Astrocyte (in vitro differentiated cells and primary cell): ENCODE data around the gene METTL1. TPM values are rescaled to one million over a fixed set of nuclear protein-coding genes. Genes with fewer than 3 reads are reported as not detected.

ENCODE experiments used
- DNase-seq: peaks from one replicate; pipeline ENCODE4 v3.0.0-alpha.2; 2010; ENCODE audit warnings: low read depth
- FAIRE-seq: peaks from 2 replicates; lab custom pipeline; 2011; peaks lifted over from hg19 to GRCh38; lab: Jason Lieb, UNC
- H2AFZ ChIP-seq: 2 replicates; pipeline ENCODE4 v1.6.0; 2012; ENCODE audit warnings: low read depth, low read length, inconsistent platforms
- H3K27ac ChIP-seq: 2 replicates; pipeline ENCODE4 v1.5.1; 2011; ENCODE audit warnings: low read depth, low read length, inconsistent platforms
- H3K27me3 ChIP-seq: 2 replicates; pipeline ENCODE4 v1.6.0; 2011; ENCODE audit warnings: low read length, inconsistent platforms; ENCODE audit not compliant: insufficient read depth
- H3K36me3 ChIP-seq: 2 replicates; pipeline ENCODE4 v1.5.1; 2011; ENCODE audit warnings: low read length, inconsistent platforms; ENCODE audit not compliant: insufficient read depth
- H3K4me1 ChIP-seq: 2 replicates; pipeline ENCODE4 v1.5.1; 2011; ENCODE audit warnings: low read length, inconsistent platforms; ENCODE audit not compliant: insufficient read depth
- H3K4me2 ChIP-seq: 2 replicates; pipeline ENCODE4 v1.6.0; 2012; ENCODE audit warnings: low read length, inconsistent platforms
- H3K4me3 ChIP-seq: 2 replicates; pipeline ENCODE4 v1.5.1; 2011; ENCODE audit warnings: low read depth, mild to moderate bottlenecking, low read length, inconsistent platforms; ENCODE audit not compliant: insufficient read depth
- H3K79me2 ChIP-seq: 2 replicates; pipeline ENCODE4 v1.6.0; 2012; ENCODE audit warnings: mild to moderate bottlenecking, low read length, inconsistent platforms; ENCODE audit not compliant: insufficient read depth
- H3K9ac ChIP-seq: 2 replicates; pipeline ENCODE4 v1.6.0; 2012; ENCODE audit warnings: mild to moderate bottlenecking, low read length, inconsistent platforms
- H3K9me3 ChIP-seq: 2 replicates; pipeline ENCODE4 v1.5.1; 2012; ENCODE audit warnings: low read depth, mild to moderate bottlenecking, low read length, inconsistent platforms; ENCODE audit not compliant: insufficient read depth
- H4K20me1 ChIP-seq: 2 replicates; pipeline ENCODE4 v1.6.0; 2012; ENCODE audit warnings: low read length, inconsistent platforms; ENCODE audit not compliant: insufficient read depth
- H3K27ac Mint-ChIP-seq: one replicate; pipeline ENCODE4 v1.8.0; 2021; ENCODE audit warnings: mild to moderate bottlenecking, mixed read lengths; ENCODE audit not compliant: unreplicated experiment
- H3K27me3 Mint-ChIP-seq: one replicate; pipeline ENCODE4 v1.8.0; 2021; ENCODE audit warnings: low read depth, mixed read lengths; ENCODE audit not compliant: unreplicated experiment
- H3K36me3 Mint-ChIP-seq: one replicate; pipeline ENCODE4 v1.8.0; 2021; ENCODE audit warnings: low read depth, mixed read lengths; ENCODE audit not compliant: unreplicated experiment
- H3K4me1 Mint-ChIP-seq: one replicate; pipeline ENCODE4 v1.8.0; 2021; ENCODE audit warnings: low read depth, mixed read lengths; ENCODE audit not compliant: unreplicated experiment
- H3K4me3 Mint-ChIP-seq: one replicate; pipeline ENCODE4 v1.8.0; 2021; ENCODE audit warnings: mild to moderate bottlenecking, moderate library complexity, mixed read lengths; ENCODE audit not compliant: unreplicated experiment
- H3K9me3 Mint-ChIP-seq: one replicate; pipeline ENCODE4 v1.8.0; 2021; ENCODE audit warnings: mild to moderate bottlenecking, mixed read lengths; ENCODE audit not compliant: unreplicated experiment
- EZH2 ChIP-seq: IDR thresholded peaks from 2 replicates; pipeline ENCODE4 v1.6.1; 2012; ENCODE audit warnings: mild to moderate bottlenecking, low read length, inconsistent platforms; ENCODE audit not compliant: insufficient read depth
- total RNA-seq: library from RNA; stranded (reverse); gene quantifications from 2 replicates; pipeline ENCODE4 v1.2.1, GENCODE V29; 2021
- TF ChIP-seq, protein P1 (sequence below): IDR thresholded peaks from 2 replicates; pipeline ENCODE4 v1.5.1; 2011; ENCODE audit warnings: low read depth, mild to moderate bottlenecking, inconsistent platforms, low read length, moderate library complexity; ENCODE audit not compliant: insufficient read depth

Gene METTL1
- total RNA-seq, 1 donor from 2014 or later = 21.1 TPM

DNA sequence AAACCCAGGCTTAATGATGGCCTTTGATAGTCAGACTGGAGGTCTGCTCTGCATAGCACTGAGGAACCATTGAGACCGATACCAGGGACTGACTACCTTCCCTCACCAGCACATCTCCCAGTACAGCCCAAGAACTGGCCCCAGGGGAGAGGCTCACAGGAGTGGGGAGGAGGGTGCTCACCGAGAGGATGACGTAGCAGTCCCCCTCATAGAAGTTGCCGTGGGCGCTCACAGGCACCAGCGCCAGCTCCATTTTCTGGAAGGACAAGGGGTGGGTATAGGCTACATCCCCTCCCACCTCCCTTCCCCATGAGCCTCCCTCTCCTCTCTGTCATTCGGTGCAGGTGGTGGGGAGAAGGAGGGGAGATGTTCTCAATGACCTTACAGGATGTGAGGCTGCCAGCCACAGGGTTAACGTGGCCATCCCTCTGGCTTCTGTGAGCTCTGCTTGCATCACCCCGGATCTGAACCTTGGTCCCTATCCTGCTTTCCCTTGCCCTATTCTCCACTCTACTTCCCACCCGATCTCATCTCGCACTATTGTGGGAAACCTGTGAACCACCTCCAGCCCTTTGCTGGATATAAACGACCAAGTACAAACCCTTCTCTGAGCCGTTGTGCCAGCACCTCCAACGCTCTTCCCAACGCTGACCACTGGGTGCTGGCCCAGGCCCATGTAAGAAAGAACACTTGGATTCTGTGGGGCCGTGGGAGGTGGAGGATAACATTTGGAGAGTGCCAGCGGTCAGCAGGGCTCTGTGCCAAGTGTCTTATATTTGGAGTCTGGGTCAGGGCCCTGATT, 42.3 kb upstream of the METTL1 start:
- H3K79me2 ChIP-seq = no peaks in the 10 kb centered on the region
- Mint-ChIP-seq H3K4me3 (no peak overlapping the region), H3K4me1 (peaks cover 11% of the 10 kb centered on the region), H3K36me3 (peaks cover 20% of the 10 kb centered on the region), H3K27me3 (no peaks in the 10 kb centered on the region), H3K27ac (peak overlapping the region; percentile 41), H3K9me3 (no peaks in the 10 kb centered on the region)
- peaks cover 23% of the 10 kb centered on the region for H4K20me1 ChIP-seq
- no peak overlapping the region for H2AFZ ChIP-seq
- no peaks in the 10 kb centered on the region for H3K27me3 ChIP-seq
- no peak overlapping the region for H3K9ac ChIP-seq
- DNase-seq (peak; percentile 48), FAIRE-seq (no peak)
- peaks cover 7% of the 10 kb centered on the region for H3K36me3 ChIP-seq
- H3K4me1 ChIP-seq = peaks cover 16% of the 10 kb centered on the region
- H3K9me3 ChIP-seq = no peaks in the 10 kb centered on the region
- no peak overlapping the region for H3K27ac ChIP-seq
- H3K4me2 ChIP-seq = no peak overlapping the region
- TF ChIP-seq EZH2 = no peak
- TF ChIP-seq, protein P1, sequence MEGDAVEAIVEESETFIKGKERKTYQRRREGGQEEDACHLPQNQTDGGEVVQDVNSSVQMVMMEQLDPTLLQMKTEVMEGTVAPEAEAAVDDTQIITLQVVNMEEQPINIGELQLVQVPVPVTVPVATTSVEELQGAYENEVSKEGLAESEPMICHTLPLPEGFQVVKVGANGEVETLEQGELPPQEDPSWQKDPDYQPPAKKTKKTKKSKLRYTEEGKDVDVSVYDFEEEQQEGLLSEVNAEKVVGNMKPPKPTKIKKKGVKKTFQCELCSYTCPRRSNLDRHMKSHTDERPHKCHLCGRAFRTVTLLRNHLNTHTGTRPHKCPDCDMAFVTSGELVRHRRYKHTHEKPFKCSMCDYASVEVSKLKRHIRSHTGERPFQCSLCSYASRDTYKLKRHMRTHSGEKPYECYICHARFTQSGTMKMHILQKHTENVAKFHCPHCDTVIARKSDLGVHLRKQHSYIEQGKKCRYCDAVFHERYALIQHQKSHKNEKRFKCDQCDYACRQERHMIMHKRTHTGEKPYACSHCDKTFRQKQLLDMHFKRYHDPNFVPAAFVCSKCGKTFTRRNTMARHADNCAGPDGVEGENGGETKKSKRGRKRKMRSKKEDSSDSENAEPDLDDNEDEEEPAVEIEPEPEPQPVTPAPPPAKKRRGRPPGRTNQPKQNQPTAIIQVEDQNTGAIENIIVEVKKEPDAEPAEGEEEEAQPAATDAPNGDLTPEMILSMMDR = no peak
- H3K4me3 ChIP-seq = no peak overlapping the region

DNA sequence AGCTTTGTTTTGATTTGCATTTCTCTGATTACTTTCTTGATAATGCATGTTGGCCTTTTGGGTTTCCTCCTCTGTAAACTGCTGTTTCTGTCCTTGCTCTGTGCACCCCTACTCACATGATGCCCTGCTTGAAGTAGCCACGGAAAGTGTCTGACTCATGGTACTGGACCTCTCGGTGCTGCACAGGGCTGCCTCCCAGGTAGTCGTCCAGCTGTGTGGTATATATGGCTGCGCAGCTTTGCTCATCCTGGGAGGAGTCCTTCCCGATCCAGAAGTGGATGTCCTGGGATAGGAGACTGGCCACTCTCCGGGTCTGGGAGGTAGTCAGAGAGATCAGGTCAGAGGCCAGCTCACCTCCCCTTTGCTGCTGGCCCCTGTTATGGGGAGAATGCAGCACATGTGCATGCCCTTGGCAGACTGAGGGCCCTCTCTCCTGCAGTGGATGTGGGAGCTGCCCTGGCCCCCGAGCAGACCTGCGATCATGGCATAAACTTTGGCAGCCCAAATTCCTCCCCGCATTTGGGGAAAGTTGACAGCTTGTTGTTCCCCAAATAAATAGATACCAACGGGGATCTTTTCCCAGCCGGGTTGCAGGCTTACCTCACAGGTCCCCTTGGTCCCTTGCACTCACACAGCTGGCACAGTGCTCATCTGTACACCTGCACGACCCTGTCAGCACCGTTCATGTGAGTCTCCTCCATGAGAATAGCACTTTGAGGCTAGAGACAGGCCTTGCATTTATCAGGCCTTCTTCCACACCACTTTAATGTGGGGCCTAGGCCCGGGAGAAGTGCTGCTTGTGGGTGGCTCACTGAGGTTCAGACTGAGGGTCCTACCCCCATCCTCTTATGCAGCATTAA, 41.4 kb upstream of the METTL1 start:
- H3K27ac Mint-ChIP-seq = no peak overlapping the region
- H3K27me3 Mint-ChIP-seq = no peaks in the 10 kb centered on the region
- Histone ChIP-seq H3K9me3 (no peaks in the 10 kb centered on the region), H3K4me1 (peaks cover 16% of the 10 kb centered on the region), H3K27ac (no peak overlapping the region), H3K4me2 (no peak overlapping the region), H3K36me3 (peaks cover 5% of the 10 kb centered on the region), H3K4me3 (no peak overlapping the region), H3K9ac (no peak overlapping the region), H4K20me1 (peaks cover 18% of the 10 kb centered on the region), H3K79me2 (no peaks in the 10 kb centered on the region), H3K27me3 (no peaks in the 10 kb centered on the region), H2AFZ (no peak overlapping the region)
- H3K36me3 Mint-ChIP-seq = peaks cover 17% of the 10 kb centered on the region
- DNase-seq (no peak), FAIRE-seq (no peak)
- no peak overlapping the region for H3K4me3 Mint-ChIP-seq
- TF ChIP-seq EZH2 = no peak
- TF ChIP-seq, protein P1 = no peak
- H3K9me3 Mint-ChIP-seq = no peaks in the 10 kb centered on the region
- H3K4me1 Mint-ChIP-seq = peaks cover 11% of the 10 kb centered on the region
